Liver (tissue), 9 donors: ENCODE data around the gene BMP7. TPM values are rescaled to one million over a fixed set of nuclear protein-coding genes. Genes with fewer than 3 reads are reported as not detected.

ENCODE experiments used
- DNase-seq: peaks from one replicate; pipeline ENCODE4 v3.0.0-alpha.2; 2017; ENCODE audit warnings: low spot score
- H3K27ac ChIP-seq, 2 donors: one replicate each; pipeline ENCODE4 v1.7.0; 2013; ENCODE audit warnings: inconsistent platforms in 2 of 2, low read length in 2 of 2, control low read depth in 1 of 2, low read depth in 1 of 2, mild to moderate bottlenecking in 1 of 2
- H3K27me3 ChIP-seq, 4 donors: one replicate each; pipeline versions ENCODE4 v1.6.1 to v1.7.0; 2013; ENCODE audit warnings: low read length in 3 of 4, inconsistent platforms in 1 of 4, mild to moderate bottlenecking in 1 of 4, moderate library complexity in 1 of 4; ENCODE audit not compliant: control insufficient read depth in 4 of 4, insufficient read depth in 4 of 4
- H3K36me3 ChIP-seq, 4 donors: one replicate each; pipeline versions ENCODE4 v1.6.1 to v1.7.0; 2013; ENCODE audit warnings: low read length in 3 of 4, mild to moderate bottlenecking in 3 of 4, low read depth in 1 of 4, moderate library complexity in 1 of 4; ENCODE audit not compliant: control insufficient read depth in 4 of 4, insufficient read depth in 3 of 4
- H3K4me1 ChIP-seq, 4 donors: one replicate each; pipeline versions ENCODE4 v1.6.1 to v1.7.0; 2013; ENCODE audit warnings: low read length in 3 of 4, mild to moderate bottlenecking in 3 of 4, moderate library complexity in 1 of 4; ENCODE audit not compliant: control insufficient read depth in 4 of 4, insufficient read depth in 4 of 4
- H3K4me3 ChIP-seq, 3 donors: one replicate each; pipeline versions ENCODE4 v1.6.1 to v1.7.0; 2013; ENCODE audit warnings: low read length in 3 of 3, control low read depth in 1 of 3, low read depth in 1 of 3, mild to moderate bottlenecking in 1 of 3
- H3K9ac ChIP-seq, 2 donors: one replicate each; pipeline ENCODE4 v1.7.0; 2013; ENCODE audit warnings: low read length in 2 of 2, mild to moderate bottlenecking in 2 of 2, moderate library complexity in 2 of 2, control low read depth in 1 of 2, low read depth in 1 of 2
- H3K9me3 ChIP-seq, 4 donors: one replicate each; pipeline versions ENCODE4 v1.6.1 to v1.7.0; 2013; ENCODE audit warnings: low read length in 3 of 4; ENCODE audit not compliant: control insufficient read depth in 4 of 4
- EGR1 ChIP-seq, 2 donors: IDR thresholded peaks; 2 replicates each; pipeline ENCODE4 v1.6.1; 2016 to 2018; ENCODE audit warnings: antibody characterized with exemption in 2 of 2, low read depth in 2 of 2
- FOXA1 ChIP-seq: IDR thresholded peaks from 2 replicates; pipeline ENCODE4 v1.6.1; 2016; ENCODE audit warnings: antibody characterized with exemption
- HNF4A ChIP-seq, 2 donors: conservative IDR thresholded peaks; 2 replicates each; pipeline ENCODE4 v1.6.1; 2016; ENCODE audit warnings: antibody characterized with exemption in 2 of 2, mild to moderate bottlenecking in 2 of 2
- HNF4G ChIP-seq: IDR thresholded peaks from 2 replicates; pipeline ENCODE4 v1.6.1; 2016; ENCODE audit warnings: antibody characterized with exemption
- JUND ChIP-seq, 2 donors: IDR thresholded peaks; 2 replicates each; pipeline ENCODE4 v1.6.1; 2016; ENCODE audit warnings: antibody characterized with exemption in 2 of 2
- NR2F2 ChIP-seq: IDR thresholded peaks from 2 replicates; pipeline ENCODE4 v1.6.1; 2016; ENCODE audit warnings: antibody characterized with exemption
- RAD21 ChIP-seq, 2 donors: IDR thresholded peaks; 2 replicates each; pipeline ENCODE4 v1.6.1; 2016; ENCODE audit warnings: antibody characterized with exemption in 2 of 2, mild to moderate bottlenecking in 2 of 2
- REST ChIP-seq: IDR thresholded peaks from 2 replicates; pipeline ENCODE4 v1.6.1; 2016; ENCODE audit warnings: antibody characterized with exemption, mild to moderate bottlenecking
- RXRA ChIP-seq, 2 donors: IDR thresholded peaks; 2 replicates each; pipeline ENCODE4 v1.6.1; 2017 to 2018; ENCODE audit warnings: antibody characterized with exemption in 2 of 2, mild to moderate bottlenecking in 1 of 2
- SP1 ChIP-seq: IDR thresholded peaks from 2 replicates; pipeline ENCODE4 v1.6.1; 2018; ENCODE audit warnings: antibody characterized with exemption, mild to moderate bottlenecking
- TAF1 ChIP-seq: conservative IDR thresholded peaks from 2 replicates; pipeline ENCODE4 v1.6.1; 2016; ENCODE audit warnings: antibody characterized with exemption, mild to moderate bottlenecking
- YY1 ChIP-seq: IDR thresholded peaks from 2 replicates; pipeline ENCODE4 v1.6.1; 2016; ENCODE audit warnings: antibody characterized with exemption, mild to moderate bottlenecking
- ZBTB33 ChIP-seq: IDR thresholded peaks from 2 replicates; pipeline ENCODE4 v1.6.1; 2016; ENCODE audit warnings: antibody characterized with exemption
- WGBS: extraction: QIAGEN DNeasy Blood & Tissue Kit; methylation state at CpG from one replicate; pipeline ENCODE4 v1.1.7; 2013; 5-methylcytosine and 5-hydroxymethylcytosine counted together
- polyA plus RNA-seq, 2 donors: library from polyadenylated mRNA; stranded (reverse) in 1 of 2; unstranded in 1 of 2; fragments of 200-250 nt in 1 of 2; fragments of >200 nt in 1 of 2; fragmentation: Nextera tagmentation in 1 of 2; extraction: Ambion mirVana in 1 of 2; gene quantifications; one replicate each; pipeline versions ENCODE4 v1.2.1 to v1.2.3, GENCODE V29; 2013 to 2015
- total RNA-seq, 2 donors: library from RNA; depleted of rRNA; stranded (reverse); fragments of >200 nt; gene quantifications; one replicate each; pipeline ENCODE4 v1.2.3, GENCODE V29; 2014
- TF ChIP-seq, protein P1 (sequence below): IDR thresholded peaks from 2 replicates; pipeline ENCODE4 v1.6.1; 2016; ENCODE audit warnings: antibody characterized with exemption
- TF ChIP-seq, protein P2 (sequence below): fragments of 150-350 bp; IDR thresholded peaks from 2 replicates; pipeline ENCODE4 v1.5.1; 2017; ENCODE audit warnings: improper control_type of control experiment, low read depth, low read length; ENCODE audit not compliant: missing input control
- TF ChIP-seq, protein P3 (sequence below): IDR thresholded peaks from 2 replicates; pipeline ENCODE4 v1.6.1; 2016; ENCODE audit warnings: antibody characterized with exemption
- donor health status: healthy.
- donor health status: healthy.
- donor health status: healthy.
- donor health status: healthy.
- donor health status: healthy.

BMP7 gene
- total and polyA plus RNA-seq, 4 donors: not detected

GRCh38 chr20:57205606-57206219 lies 60.7 kb downstream of the BMP7 start:
- no peak for TF ChIP-seq ZBTB33
- TF ChIP-seq, protein P1, sequence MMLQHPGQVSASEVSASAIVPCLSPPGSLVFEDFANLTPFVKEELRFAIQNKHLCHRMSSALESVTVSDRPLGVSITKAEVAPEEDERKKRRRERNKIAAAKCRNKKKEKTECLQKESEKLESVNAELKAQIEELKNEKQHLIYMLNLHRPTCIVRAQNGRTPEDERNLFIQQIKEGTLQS: no peak
- TF ChIP-seq, protein P2, sequence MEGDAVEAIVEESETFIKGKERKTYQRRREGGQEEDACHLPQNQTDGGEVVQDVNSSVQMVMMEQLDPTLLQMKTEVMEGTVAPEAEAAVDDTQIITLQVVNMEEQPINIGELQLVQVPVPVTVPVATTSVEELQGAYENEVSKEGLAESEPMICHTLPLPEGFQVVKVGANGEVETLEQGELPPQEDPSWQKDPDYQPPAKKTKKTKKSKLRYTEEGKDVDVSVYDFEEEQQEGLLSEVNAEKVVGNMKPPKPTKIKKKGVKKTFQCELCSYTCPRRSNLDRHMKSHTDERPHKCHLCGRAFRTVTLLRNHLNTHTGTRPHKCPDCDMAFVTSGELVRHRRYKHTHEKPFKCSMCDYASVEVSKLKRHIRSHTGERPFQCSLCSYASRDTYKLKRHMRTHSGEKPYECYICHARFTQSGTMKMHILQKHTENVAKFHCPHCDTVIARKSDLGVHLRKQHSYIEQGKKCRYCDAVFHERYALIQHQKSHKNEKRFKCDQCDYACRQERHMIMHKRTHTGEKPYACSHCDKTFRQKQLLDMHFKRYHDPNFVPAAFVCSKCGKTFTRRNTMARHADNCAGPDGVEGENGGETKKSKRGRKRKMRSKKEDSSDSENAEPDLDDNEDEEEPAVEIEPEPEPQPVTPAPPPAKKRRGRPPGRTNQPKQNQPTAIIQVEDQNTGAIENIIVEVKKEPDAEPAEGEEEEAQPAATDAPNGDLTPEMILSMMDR: no peak
- no peak for TF ChIP-seq EGR1 (IDR thresholded peaks at IDR 0.05; ENCODE audit: low read depth in 2 of 2)
- no peak for TF ChIP-seq FOXA1
- peaks cover 3 to 9% (median 7%) of the 10 kb centered on the region in 4 donors for H3K4me1 ChIP-seq
- H3K27me3 ChIP-seq: no peaks in the 10 kb centered on the region
- no peak overlapping the region for H3K27ac ChIP-seq
- no peak overlapping the region for H3K9ac ChIP-seq
- no peak overlapping the region for H3K4me3 ChIP-seq
- H3K36me3 ChIP-seq: no peaks in the 10 kb centered on the region
- H3K9me3 ChIP-seq: no peaks in the 10 kb centered on the region
- DNase-seq: no peak
- WGBS: 71% methylated on average over 12 of the region's 12 CpGs

- peaks cover 0 to 2% (median 0%) of the 10 kb centered on the region in 4 donors for H3K27me3 ChIP-seq
- no peak overlapping the region for H3K27ac ChIP-seq
- TF ChIP-seq EGR1 (IDR thresholded peaks at IDR 0.05; ENCODE audit: low read depth in 2 of 2) (no peak), YY1 (no peak), RAD21 (IDR thresholded peaks at IDR 0.05) (no peak), HNF4G (no peak)
- TF ChIP-seq, protein P1: no peak
- H3K36me3 ChIP-seq: no peaks in the 10 kb centered on the region
- no peak for DNase-seq
- no peak overlapping the region for H3K4me3 ChIP-seq
- no peaks in the 10 kb centered on the region for H3K4me1 ChIP-seq
- H3K9me3 ChIP-seq: no peaks in the 10 kb centered on the region
- no peak overlapping the region for H3K9ac ChIP-seq
- WGBS: 82% methylated on average over 7 of the region's 7 CpGs
Measured at GRCh38 chr20:57203986-57204385, 62.5 kb downstream of the BMP7 start.

DNA sequence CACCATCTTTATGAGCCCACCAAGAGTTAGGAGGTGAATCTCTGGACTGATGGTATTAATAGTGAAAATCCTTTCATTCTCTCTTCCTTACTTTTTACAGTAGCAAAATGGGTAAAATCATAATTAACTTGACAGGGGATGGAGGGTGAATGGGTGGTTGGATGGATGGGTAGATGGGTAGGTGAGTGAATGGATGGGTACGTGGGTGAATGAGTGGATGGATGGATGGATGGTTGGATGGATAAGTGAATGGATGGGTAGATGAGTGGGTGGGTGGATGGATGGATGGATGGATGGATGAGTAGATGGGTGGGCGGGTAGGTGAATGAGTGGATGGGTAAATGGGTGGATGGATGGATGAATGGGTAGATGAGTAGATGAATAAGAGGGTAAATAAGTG lies 63.2 kb downstream of the BMP7 start:
- Histone ChIP-seq H3K4me3 (no peak overlapping the region), H3K4me1 (no peaks in the 10 kb centered on the region), H3K9ac (no peak overlapping the region), H3K9me3 (no peaks in the 10 kb centered on the region), H3K27me3 (peaks cover 0 to 4% (median under 1%) of the 10 kb centered on the region in 4 donors), H3K27ac (no peak overlapping the region), H3K36me3 (no peaks in the 10 kb centered on the region)
- TF ChIP-seq EGR1 (IDR thresholded peaks at IDR 0.05; ENCODE audit: low read depth in 2 of 2): no peak
- TF ChIP-seq REST: no peak
- TF ChIP-seq JUND (IDR thresholded peaks at IDR 0.05): no peak
- no peak for TF ChIP-seq HNF4A (conservative IDR thresholded peaks at IDR 0.05)
- TF ChIP-seq, protein P2: no peak
- no peak for TF ChIP-seq TAF1
- TF ChIP-seq, protein P3, sequence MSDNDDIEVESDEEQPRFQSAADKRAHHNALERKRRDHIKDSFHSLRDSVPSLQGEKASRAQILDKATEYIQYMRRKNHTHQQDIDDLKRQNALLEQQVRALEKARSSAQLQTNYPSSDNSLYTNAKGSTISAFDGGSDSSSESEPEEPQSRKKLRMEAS: no peak
- TF ChIP-seq NR2F2: no peak
- no peak for TF ChIP-seq RXRA (IDR thresholded peaks at IDR 0.05)
- no peak for TF ChIP-seq YY1
- TF ChIP-seq, protein P1: no peak
- TF ChIP-seq SP1: no peak
- DNase-seq: no peak
- 81% methylated on average over 2 of the region's 2 CpGs for WGBS
